ENCODE results near the gene APCS. TPM values are rescaled to one million over a fixed set of nuclear protein-coding genes. Genes with fewer than 3 reads are reported as not detected.

The APCS gene
- total RNA-seq, 2 experiments from 2014 or later, result not detected

- H3K4me3 Mint-ChIP-seq, result no peak overlapping the region
- H3K9me3 Mint-ChIP-seq (ENCODE audit: low read depth), result no peaks in the 10 kb centered on the region
- CTCF ChIA-PET, result no interaction called here
- H3K4me1 Mint-ChIP-seq, result no peaks in the 10 kb centered on the region
- no peaks in the 10 kb centered on the region for H3K36me3 Mint-ChIP-seq
- no peak overlapping the region for H3K27ac Mint-ChIP-seq
- no peak for ATAC-seq
- peaks cover 9% of the 10 kb centered on the region for H3K27me3 Mint-ChIP-seq
- no peak for DNase-seq
Observed at GRCh38 chr1:159598196-159598595, 10.6 kb downstream of the APCS start.

- CTCF ChIA-PET, result no interaction called here
Observed at GRCh38 chr1:159600894-159601293, 13.3 kb downstream of the APCS start.

GRCh38 chr1:159602501-159602999 lies 14.9 kb downstream of the APCS start:
- no peak overlapping the region for H3K27ac Mint-ChIP-seq
- H3K4me1 Mint-ChIP-seq, result no peaks in the 10 kb centered on the region
- no peaks in the 10 kb centered on the region for H3K27me3 Mint-ChIP-seq
- CTCF ChIA-PET, result no interaction called here
- DNase-seq (no peak), ATAC-seq (no peak)
- no peaks in the 10 kb centered on the region for H3K9me3 Mint-ChIP-seq (ENCODE audit: low read depth)
- H3K4me3 Mint-ChIP-seq, result no peak overlapping the region
- no peaks in the 10 kb centered on the region for H3K36me3 Mint-ChIP-seq

More at GRCh38 chr1:159600894-159601293, 13.3 kb downstream of the APCS start:
- Mint-ChIP-seq H3K36me3 (no peaks in the 10 kb centered on the region), H3K27ac (no peak overlapping the region), H3K9me3 (ENCODE audit: low read depth) (no peaks in the 10 kb centered on the region), H3K27me3 (no peaks in the 10 kb centered on the region), H3K4me3 (no peak overlapping the region), H3K4me1 (no peaks in the 10 kb centered on the region)
- ATAC-seq (no peak), DNase-seq (no peak)

- Mint-ChIP-seq H3K36me3 (no peaks in the 10 kb centered on the region), H3K4me1 (no peaks in the 10 kb centered on the region), H3K27ac (no peak overlapping the region), H3K9me3 (ENCODE audit: low read depth) (no peaks in the 10 kb centered on the region), H3K4me3 (no peak overlapping the region), H3K27me3 (peaks cover 6% of the 10 kb centered on the region)
- DNase-seq (no peak), ATAC-seq (no peak)
- CTCF ChIA-PET, result interaction anchor here (1.4 kb wide), 1 partner anchor 395 kb away, joined by 4 read pairs; no protein-coding TSS in a partner anchor
Observed at GRCh38 chr1:159612211-159612885, 24.7 kb downstream of the APCS start.

- Mint-ChIP-seq H3K4me1 (no peaks in the 10 kb centered on the region), H3K4me3 (no peak overlapping the region), H3K36me3 (no peaks in the 10 kb centered on the region), H3K27me3 (peaks cover 2% of the 10 kb centered on the region), H3K27ac (no peak overlapping the region), H3K9me3 (ENCODE audit: low read depth) (no peaks in the 10 kb centered on the region)
- ATAC-seq, result no peak
- CTCF ChIA-PET, result no interaction called here
- no peak for DNase-seq
Observed at GRCh38 chr1:159632922-159633321, 45.3 kb downstream of the APCS start.

Other genes with a start within 250 kb of the APCS start
- not detected for gene OR10J4, start 155.6 kb upstream of the APCS start, total RNA-seq
- gene OR10J1, start 148.1 kb upstream of the APCS start, total RNA-seq, result not detected
- not detected for gene OR10J5, start 51.8 kb upstream of the APCS start, total RNA-seq
- not detected for gene CRP, start 126.8 kb downstream of the APCS start, total RNA-seq
- gene DUSP23, start 193.1 kb downstream of the APCS start, total RNA-seq, result 10 to 100 TPM; 23.0 to 26.5 TPM
- under 1 TPM; 0.23 to 0.61 TPM for gene FCRL6, start 214.5 kb downstream of the APCS start, total RNA-seq
- 1 to 10 TPM in 1 of 2 experiments, under 1 TPM in 1; 0.70 to 1.5 TPM for gene SLAMF8, start 239.0 kb downstream of the APCS start, total RNA-seq